GM19351 (cell line): Measurements from ENCODE around the gene AHI1.

Source experiments
- ATAC-seq: cut with Tn5 transposase; IDR thresholded peaks from one replicate; pipeline ENCODE4 v1.9.1; 2021; ENCODE audit warnings: mild to moderate bottlenecking, moderate library complexity; ENCODE audit not compliant: unreplicated experiment

Gene AHI1

DNA sequence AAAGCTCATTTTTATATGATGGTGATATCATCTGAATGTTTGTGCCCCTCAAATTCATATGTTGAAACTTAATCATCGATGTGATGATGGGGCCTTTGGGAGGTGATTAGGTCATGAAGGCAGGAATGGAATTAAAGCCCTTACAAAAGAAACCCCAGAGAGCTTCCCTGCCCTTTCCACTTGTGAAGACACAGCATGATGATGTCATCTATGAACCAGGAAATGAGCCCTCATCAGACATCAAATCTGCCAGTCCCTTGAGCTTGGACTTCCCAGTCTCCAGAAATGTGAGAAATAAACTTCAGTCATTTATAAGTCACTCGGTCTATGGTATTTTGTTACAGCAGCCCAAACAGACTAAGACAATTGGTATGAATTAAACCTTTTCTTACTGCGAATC is 163.4 kb downstream of the AHI1 start:
- no peak for ATAC-seq

DNA sequence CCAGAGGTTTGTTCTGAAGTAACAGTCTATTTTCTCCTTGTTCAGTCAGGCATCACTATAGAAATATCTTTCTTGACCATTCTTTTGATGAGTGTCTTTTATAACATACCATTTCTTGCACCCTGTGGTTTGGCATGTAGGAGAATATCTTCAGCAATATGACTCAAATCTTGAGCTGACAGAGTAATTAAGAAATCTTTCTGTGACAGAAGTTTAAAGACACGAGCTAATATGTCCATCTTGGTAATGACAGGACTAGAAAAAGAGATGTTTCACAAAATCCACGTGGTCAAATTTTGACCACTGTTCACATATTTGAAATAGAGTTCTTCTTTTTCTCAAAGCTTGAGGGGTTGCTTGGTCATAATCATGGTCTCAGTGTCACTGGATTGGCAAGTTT is 166.5 kb downstream of the AHI1 start:
- peak; percentile 34 for ATAC-seq

DNA sequence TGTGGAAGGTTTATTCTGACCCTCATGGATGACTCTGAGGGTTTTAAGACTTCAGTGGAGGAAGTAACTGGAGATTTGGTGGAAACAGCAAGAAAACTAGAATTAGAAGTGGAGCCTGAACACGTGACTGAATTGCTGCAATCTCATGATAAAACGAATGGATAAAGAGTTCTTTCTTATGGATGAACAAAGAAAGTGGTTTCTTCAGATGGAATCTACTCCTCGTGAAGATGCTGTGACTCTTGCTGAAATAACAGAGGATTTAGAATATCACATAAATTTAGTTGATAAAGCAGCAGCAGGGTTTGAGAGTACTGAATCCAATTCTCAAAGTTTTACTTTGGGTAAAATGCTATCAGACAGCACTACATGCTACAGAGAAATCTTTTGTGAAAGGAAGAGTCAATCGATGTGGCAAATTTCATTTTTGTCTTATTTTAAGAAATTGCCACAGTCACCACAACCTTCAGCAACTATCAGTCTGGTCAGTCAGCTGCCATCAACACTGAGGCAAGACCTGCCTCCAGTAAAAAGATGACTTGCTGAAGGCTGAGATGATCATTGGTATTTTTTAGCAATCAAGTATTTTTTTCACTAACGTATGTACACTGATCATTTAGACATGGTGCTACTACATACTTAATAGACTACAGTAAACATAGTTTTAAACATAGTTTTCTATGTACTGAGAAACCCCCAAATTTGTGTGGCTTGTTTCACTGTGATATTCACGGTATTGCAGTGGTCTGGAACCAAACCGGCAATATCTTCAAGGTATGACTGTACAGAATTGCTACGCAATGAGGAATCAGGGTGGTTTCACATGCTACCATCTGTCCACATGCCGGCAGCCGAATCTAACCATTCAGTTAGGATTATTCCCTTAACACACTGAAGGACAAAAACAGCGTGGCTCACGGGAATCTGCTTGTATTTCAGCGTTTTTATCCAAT is 167.4 kb downstream of the AHI1 start:
- peak; percentile 97 for ATAC-seq

DNA sequence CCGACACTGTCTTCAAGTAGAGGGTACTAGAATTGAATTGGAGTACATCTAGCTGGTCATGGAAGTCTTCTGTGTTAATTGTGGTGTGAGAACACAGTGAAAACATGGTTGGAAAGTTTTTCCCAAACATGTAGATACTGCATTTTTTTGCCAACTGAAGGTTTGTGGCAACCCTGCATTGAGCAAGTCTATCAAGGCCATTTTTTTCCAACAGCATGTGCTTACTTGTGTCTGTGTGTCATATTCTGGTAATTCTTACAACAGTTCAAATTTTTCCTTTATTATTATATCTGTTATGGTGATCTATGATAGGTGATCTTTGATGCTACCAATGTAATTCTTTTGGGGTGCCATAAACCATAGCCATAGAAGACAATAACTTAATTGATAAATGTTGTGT is 169.4 kb downstream of the AHI1 start:
- no peak for ATAC-seq

DNA sequence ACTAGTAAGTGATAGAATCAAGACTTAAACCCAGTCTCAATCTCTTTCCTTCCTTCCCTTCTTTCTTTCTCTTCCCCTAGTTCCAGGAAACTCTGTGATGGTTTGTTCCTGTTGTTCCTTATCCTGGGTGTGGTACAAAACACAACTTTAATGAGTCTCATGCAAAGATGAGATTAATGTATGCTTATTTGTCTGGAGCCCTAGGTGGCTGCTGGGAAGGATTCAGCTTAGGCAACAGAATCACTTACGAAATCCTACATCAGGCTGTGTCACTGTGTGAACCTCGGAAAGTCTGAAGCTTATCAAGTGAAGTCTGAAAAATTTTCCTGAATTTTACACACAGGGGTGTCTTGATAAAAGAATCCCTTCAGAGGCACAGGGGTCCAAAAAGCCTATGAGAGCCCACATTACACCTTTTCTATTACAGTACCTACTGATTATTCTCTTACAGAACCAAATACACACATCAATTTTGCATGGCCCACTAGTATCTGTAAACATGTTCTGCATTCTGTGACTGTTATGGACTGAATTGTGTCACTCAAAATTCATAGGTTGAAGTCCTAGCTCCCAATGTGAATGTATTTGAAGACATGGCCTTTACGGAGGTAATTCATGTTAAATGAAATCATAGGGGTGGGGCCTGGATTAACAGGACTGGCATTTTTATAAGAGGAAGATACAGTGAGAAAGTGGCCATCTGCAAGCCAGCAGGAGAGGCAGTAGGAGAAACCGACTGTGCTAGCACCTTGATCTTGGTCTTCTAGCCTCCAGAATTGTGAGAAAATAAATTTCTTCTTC is 171.7 kb downstream of the AHI1 start:
- no peak for ATAC-seq

DNA sequence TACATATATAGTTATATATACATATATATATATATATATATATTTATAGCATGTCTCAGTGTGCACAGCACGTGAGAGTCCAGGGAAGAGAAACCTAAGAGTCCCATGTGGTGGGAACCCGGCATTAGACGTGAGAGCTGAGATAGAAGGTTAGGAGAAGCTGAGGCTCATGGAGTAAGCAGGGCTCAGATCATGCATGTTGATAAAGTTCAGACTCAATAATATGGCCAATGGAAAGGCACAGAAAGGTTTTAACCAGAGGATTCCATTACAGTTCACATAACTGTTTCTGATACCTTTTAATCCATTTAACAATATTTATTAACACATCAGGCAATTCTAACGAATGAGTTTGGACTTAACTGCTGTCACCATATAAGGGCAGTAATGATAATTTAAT is 173.0 kb downstream of the AHI1 start:
- ATAC-seq: no peak

DNA sequence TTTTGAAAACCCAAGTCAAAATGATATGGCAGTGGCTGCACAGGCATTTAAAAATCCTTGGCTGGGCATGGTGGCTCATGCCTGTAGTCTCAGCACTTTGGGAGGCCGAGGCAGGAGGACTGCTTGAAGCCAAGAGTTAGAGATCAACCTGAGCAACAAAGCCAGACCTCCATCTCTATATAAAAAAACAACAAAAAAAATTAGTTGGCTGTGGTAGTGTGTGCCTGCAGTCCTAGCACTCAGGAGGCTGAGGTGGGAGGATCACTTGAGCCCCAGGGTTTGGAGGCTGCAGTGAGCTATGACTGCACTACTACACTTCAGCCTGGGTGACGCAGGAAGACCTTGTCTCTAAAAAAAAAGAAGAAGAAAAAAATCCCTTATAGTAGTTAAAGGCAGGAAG is 173.6 kb downstream of the AHI1 start:
- ATAC-seq: no peak

DNA sequence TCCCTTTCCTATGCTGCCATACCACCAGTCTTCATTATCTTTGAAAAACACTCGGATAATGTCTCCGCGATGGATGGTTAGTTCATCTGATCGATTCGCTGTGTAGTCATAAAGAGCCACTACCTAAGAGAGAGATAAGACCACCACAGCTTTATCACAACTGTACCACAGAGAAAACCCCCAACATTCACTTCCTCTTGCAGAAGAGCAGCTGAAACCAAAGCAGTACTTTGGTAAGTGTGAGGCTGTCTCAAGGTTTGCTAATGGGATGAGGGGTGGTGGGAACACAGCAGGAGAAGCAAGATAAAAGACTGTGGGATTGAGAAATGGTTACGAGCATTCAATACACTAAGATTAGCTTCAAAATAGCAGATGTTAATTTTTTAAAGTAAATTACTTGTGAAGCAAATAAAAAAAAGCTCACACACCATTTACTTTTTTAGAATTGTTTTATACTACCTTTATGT is 174.3 kb downstream of the AHI1 start:
- ATAC-seq: peak; percentile 98

DNA sequence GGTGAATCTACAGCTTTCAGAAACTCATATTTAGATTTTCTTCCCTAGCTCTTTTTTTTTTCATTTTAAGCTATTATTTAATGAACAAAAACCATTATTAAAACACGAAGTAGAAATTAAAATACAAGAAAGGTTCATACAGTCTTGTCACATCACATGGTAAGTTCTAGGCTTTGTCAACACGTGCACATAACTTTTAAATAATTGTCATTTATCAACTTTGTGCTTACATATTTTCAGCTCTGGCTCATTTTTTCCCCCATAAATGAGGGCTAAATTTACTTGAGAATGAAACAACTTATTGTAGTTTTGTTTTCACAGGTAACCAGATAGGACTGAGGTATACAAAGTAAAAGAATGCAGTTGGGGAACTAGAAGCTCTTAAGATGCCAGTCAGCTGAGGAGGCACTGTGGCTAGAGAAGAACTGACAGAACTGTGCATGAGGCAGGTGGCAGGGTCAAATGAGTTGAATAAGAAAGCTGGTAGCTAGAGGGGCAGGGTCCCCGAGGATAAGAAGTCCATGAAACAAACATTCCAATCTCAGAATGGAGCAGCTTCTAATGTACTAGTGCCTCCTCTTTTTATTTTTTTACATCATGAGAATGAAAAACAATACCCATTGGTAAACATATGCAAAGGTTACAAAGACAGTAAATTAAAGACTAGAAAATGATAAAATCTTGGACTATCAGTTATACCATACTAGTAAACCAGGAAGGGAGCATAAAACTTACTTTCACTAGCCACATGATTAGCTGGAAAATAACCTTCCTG is 174.9 kb downstream of the AHI1 start:
- peak; percentile 66 for ATAC-seq

DNA sequence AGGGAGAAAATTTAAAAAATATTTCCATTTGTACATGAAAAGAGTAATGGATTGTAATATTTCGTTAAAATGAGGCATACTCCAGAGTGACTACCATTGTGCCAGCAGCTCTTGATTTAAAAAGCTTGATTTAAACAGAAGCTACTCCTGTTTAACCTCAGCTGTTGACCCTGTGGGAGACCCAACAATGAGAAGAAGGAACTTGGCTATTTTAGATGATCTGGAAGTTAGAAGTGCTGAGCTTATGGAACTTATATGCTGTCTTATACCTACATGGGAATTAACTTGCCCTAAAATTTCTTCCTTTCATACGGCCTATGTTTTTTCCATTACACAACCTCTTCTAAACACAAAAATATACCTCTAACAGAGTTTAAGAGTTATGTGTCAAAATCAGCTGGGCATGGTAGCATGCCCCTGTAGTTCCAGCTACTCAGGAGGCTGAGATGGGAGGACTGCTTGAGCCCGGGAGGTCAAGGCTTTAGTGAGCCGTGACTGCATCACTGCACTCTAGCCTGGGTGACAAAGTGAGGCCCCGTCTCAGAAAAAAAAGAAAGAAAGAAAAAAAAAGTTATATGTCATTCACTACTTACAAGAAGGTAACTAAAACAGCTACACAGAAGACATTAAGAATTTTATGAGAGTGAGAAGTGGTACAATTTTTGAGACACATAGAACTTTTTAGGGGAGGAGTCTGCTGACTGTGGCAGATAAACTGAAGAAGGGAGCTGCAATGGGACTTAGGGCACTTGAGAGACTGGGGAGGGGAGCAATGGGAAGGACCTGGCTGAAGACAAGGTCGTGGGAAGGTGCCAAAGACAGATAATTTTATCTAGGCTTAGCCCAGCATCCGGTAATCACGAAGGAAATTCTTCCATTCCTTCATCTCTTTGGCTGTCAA is 176.6 kb downstream of the AHI1 start:
- ATAC-seq: no peak

DNA sequence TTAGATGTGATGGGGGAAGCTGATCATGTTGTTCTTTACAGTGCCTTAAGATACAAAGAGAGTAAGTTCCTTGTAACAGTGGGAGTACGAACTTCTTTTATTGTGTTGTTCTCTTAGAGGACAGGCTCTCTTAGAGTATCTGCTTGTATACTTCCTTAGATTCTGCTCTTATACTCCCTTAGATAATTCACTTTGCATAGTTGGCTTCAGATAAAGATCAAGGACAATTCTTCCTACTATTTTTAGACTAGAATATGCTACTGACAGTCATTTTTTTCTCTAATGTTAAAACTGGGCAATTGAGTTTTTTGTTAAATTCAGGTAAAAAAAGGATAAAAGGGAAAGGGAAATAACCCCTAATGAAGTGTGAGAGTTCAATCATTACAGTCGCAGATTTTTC is 177.7 kb downstream of the AHI1 start:
- no peak for ATAC-seq

DNA sequence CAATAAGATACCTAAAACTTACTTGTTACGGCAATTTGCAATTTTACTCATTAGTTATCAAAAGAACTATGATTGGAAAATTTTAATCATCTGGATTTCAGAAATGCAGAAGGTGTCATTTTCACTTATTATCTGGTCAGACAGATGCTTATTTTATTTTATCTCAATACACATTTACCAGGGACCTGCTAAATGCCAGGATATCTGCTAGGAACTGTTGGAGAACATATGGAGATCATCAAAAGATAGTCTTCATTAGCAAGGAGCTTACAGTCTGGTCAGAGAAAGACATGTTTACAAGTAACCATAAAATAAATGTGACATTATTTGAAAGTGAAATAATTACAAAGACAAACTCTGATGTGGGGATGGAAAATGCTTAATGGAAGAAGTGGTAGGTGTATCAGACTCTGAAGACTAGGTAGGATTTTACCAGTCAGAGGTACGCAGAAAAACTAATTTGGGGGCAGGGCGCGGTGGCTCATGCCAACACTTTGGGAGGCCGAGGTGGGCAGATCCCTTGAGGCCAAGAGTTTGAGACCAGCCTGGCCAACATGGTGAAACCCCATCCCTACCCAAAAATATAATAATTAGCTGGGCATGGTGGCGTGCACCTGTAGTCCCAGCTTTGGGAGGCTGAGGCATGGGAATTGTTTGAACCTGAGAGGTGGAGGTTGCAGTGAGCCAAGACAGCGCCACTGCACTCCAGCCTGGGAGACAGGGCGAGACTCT is 178.6 kb downstream of the AHI1 start:
- no peak for ATAC-seq

DNA sequence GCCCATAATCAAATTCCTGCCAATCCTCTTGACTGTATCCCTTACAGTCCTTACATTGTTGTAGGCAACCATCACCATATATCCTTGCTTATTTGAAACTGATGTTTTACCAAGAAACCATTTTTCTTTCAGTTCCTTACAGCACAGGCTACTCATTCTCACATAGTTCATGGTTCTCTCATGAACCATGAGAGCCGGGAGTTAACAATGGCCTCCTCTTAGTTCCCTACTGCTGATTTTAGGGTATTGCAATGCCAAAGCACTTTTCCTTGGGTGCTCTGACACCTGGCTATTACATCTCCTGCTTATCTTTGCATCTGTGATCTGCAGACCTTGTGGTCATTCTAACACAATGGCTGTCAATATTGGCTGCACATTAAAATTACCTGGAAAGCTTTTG is 183.0 kb downstream of the AHI1 start:
- ATAC-seq: peak; percentile 51

DNA sequence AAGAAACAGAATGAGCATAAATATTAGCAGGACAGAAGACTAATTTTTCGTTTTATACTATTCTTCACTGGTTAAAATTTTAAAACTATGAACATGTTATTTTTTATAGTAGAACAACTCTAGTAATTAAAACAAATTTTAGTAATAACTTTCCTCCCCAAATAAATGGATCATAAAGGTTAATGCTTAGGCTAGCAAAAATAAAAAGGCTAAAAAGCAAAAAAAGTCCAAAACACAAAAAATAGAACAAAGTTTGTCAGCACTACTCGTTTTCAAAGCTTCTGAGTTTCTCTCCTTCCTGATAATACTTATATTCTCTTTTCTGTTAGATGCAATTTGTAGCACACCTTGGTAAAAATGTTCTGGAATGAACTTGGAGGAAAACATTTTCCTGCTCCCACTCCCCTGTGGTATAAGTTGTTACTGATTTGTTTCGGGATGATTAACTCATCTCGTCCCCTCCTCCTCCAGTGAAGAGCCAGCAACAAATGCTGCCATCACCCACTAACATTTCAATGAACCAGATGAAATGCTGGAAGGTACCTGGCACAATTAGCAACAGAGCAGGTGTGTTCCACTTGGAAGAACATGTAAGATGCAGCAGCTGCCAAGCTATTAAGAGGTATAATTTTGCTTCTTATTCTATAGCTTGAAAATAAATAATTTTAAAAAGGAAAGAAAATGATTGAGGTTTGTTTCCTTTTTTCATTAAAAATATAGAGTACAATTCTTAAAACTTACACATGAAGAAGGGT is 185.9 kb downstream of the AHI1 start:
- no peak for ATAC-seq

DNA sequence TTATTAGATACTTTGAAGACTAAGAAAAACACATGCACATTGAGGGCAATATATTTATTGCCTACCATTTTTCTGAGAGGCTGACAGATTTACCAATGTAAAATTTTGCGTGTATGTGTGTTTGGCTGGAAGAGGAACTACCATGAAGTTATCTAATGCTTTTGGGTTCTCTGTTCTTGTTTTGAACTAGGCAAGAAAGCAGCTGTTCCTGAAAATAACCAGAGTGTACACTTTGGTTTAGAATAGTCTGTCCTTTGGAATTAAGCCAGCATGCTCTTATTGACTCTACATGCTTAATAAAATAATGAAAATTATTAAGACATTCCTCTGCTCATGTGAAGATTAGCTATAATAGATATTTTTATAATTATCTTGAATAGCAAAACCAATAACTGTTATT is 187.2 kb downstream of the AHI1 start:
- no peak for ATAC-seq

DNA sequence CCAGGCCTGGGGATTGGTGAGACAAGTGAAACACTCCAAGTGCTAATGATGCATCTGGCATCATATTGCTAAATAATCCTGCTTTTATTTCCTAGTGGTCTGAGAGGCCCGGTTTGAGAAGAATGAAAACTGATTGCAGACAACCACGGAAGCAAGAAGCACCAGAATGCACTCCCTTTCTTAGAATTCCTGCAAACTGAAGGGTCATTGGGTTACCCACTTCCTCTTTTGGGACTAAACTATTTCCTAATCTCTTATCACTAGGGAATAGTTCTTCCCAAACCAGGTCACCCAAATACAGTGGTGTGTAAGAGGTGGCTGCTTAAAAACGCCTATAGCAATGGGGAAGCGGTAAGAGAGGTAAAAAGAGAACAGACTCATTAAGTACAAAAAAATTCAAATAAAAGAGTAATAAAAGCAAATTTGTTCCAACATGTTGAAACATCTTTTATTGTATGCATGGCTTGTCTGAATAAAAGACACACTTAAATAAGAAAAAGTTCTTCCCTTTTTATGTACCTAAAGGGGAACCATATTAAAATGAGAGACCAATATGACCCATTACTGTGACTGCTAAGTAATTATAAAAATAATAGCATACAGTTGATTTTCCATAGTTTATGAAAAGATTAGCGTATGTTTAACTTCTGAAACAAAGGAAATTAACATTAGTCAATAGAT is 190.7 kb downstream of the AHI1 start:
- ATAC-seq: no peak

DNA sequence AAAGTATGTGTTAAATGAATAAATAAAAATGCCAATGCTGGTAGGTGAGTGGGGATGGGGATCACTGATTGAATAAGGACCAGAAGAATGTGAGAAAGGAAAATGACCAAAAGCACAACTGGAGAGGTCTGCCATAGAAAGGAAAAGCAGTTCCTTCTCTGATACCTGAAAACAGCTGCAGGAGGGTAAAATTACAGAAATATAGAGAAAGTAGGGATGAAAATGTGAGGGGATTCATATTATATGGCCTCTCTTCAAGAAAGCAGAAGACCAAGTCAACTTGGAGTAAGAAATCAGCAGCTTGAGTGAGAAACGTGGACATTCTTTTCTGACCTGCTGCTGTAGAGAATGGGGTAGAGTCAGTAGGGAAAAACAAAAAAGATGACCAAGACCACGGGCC is 191.4 kb downstream of the AHI1 start:
- no peak for ATAC-seq

DNA sequence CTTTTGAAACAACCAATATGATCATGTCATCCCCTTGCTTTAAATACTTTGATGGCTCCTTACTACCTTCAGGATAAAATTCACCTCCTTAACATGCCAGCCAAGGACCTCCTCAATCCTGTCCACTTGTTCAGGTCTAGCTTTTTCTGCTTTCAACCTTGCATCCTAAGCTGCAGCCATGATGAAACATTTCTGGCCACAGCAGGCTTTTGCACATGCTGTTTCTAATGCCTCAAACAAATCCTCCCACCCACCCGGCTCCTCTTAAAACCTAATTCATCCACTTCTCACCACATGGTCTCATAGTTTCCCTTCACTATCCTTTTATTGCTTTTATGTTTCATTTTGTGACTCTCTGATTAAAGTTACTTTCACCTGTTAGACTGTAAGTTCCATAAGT is 191.9 kb downstream of the AHI1 start:
- ATAC-seq: no peak
